Spleen (tissue), 11 donors: ENCODE results near the gene RBM26. TPM values are rescaled to one million over a fixed set of nuclear protein-coding genes. Genes with fewer than 3 reads are reported as not detected.
A peak's percentile ranks its signal among the peaks of the same experiment; 100 is the strongest.

Source experiments
- DNase-seq: peaks from one replicate; pipeline ENCODE4 v3.0.0-alpha.2; 2020
- H3K27ac ChIP-seq, 8 donors: fragments of 200-600 bp; sonication (generic) in 7 of 8; 1 replicate in 4 of 8; 2 replicates in 4 of 8; pipeline versions ENCODE4 v1.5.0 to v1.8.0; 2016 to 2021; ENCODE audit warnings: inconsistent platforms in 4 of 8, mild to moderate bottlenecking in 4 of 8, moderate library complexity in 1 of 8
- H3K27me3 ChIP-seq, 7 donors: fragments of 200-600 bp; sonication (generic) in 6 of 7; replicated peaks in 1 of 7; 1 replicate in 4 of 7; 2 replicates in 3 of 7; pipeline versions ENCODE4 v1.5.0 to v1.8.0; 2016 to 2021; ENCODE audit warnings: inconsistent platforms in 3 of 7, mild to moderate bottlenecking in 1 of 7
- H3K36me3 ChIP-seq, 6 donors: fragments of 200-600 bp; sonication (generic) in 5 of 6; 1 replicate in 4 of 6; 2 replicates in 2 of 6; pipeline versions ENCODE4 v1.5.0 to v1.8.0; 2016 to 2021; ENCODE audit warnings: inconsistent platforms in 2 of 6
- H3K4me1 ChIP-seq, 6 donors: fragments of 200-600 bp; sonication (generic) in 5 of 6; 1 replicate in 3 of 6; 2 replicates in 3 of 6; pipeline versions ENCODE4 v1.5.0 to v1.8.0; 2016 to 2021; ENCODE audit warnings: inconsistent platforms in 3 of 6
- H3K4me3 ChIP-seq, 8 donors: fragments of 200-600 bp; sonication (generic) in 7 of 8; 1 replicate in 4 of 8; 2 replicates in 4 of 8; pipeline versions ENCODE4 v1.5.0 to v1.8.0; 2016 to 2021; ENCODE audit warnings: inconsistent platforms in 4 of 8, mild to moderate bottlenecking in 4 of 8, moderate library complexity in 2 of 8
- H3K9me3 ChIP-seq, 8 donors: fragments of 200-600 bp; sonication (generic) in 7 of 8; 1 replicate in 4 of 8; 2 replicates in 4 of 8; pipeline versions ENCODE4 v1.5.0 to v1.8.0; 2016 to 2021; ENCODE audit warnings: inconsistent platforms in 4 of 8
- POLR2A ChIP-seq, 3 donors: fragments of 450-650 bp; IDR thresholded peaks; one replicate each; pipeline ENCODE4 v1.5.1; 2017; ENCODE audit warnings: antibody characterized with exemption in 3 of 3, mild to moderate bottlenecking in 1 of 3
- POLR2AphosphoS5 ChIP-seq, 3 donors: sonication (generic); formaldehyde crosslinking; IDR thresholded peaks; one replicate each; pipeline ENCODE4 v1.5.1; 2017; ENCODE audit warnings: antibody characterized with exemption in 3 of 3
- WGBS, 5 donors: extraction: QIAGEN DNeasy Blood & Tissue Kit in 3 of 5; methylation state at CpG; one replicate each; pipeline versions ENCODE4 v1.1.5 to v1.1.7; 2013 to 2018; 5-methylcytosine and 5-hydroxymethylcytosine counted together
- intact Hi-C: fragments of 100-400 bp; cut with DNase I; formaldehyde crosslinking; loops from one replicate; pipeline ENCODE4 v1.15.0; 2023; ENCODE audit warnings: low total_unique reads
- polyA plus RNA-seq, 3 donors: library from polyadenylated mRNA; stranded (reverse); fragments of 200-250 nt; gene quantifications; one replicate each; pipeline ENCODE4 v1.2.1, GENCODE V29; 2013
- total RNA-seq, 7 donors: library from RNA; depleted of rRNA in 3 of 7; stranded (reverse); fragments of >200 nt in 3 of 7; fragmentation: NEBNext Ultra II Directional in 4 of 7; extraction: Animal tissue kit (Norgen Biotek cat#: 25700) in 4 of 7; gene quantifications; one replicate each; pipeline versions ENCODE4 v1.1.0 to v1.2.1, GENCODE V29; 2016 to 2021
- TF ChIP-seq, protein P1 (sequence below), 11 experiments: fragments of 200-600 bp in 7 of 11; fragments of 450-650 bp in 4 of 11; sonication (generic) in 4 of 11; IDR thresholded peaks in 8 of 11; conservative IDR thresholded peaks in 3 of 11; 1 replicate in 7 of 11; 2 replicates in 4 of 11; pipeline versions ENCODE4 v1.4.0 to v1.8.0; 2016 to 2021; ENCODE audit warnings: antibody characterized with exemption in 11 of 11, inconsistent platforms in 4 of 11, mild to moderate bottlenecking in 1 of 11
- donor health status: healthy with polysubstance abuse.
- donor health status: DM: no; HTN: no; CAD: no; lungs with moderate emphysema.
- donor health status: DM: no; HTN: no; CAD: no.
- donor health status: Bipolar disorder and iron deficiency.
- donor health status: healthy.
- donor health status: DM: no; HTN: no; CAD: no.
- donor health status: DM: yes; HTN: yes; CAD: no.

RBM26 gene
- total and polyA plus RNA-seq, 10 donors, result 25.6 to 87.6 (median 63.6) TPM

DNA sequence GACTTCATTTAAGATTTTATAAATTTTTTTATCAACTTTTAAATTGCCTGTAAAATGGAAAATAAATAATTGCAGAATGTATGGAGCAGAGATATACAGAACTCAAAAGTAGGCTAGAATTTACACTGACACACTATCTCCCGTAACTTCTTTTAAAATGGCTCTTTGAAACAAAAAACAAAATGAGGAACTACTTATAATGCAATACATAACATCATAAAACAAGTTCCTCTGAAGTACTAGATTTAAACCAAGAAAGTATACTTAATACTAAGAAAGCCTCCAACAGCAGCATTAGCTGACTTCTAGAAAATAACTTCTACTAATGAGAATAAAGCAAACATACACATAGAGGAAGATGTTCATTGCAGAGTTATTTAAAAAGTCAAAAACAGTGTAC, 17.0 kb downstream of the RBM26 start:
- H3K36me3 ChIP-seq, result peaks cover 0 to 3% (median 0%) of the 10 kb centered on the region in 6 donors
- no peaks in the 10 kb centered on the region for H3K9me3 ChIP-seq
- no peak for DNase-seq
- TF ChIP-seq POLR2A (IDR thresholded peaks at IDR 0.05) (no peak), POLR2AphosphoS5 (IDR thresholded peaks at IDR 0.05) (no peak)
- TF ChIP-seq, protein P1, sequence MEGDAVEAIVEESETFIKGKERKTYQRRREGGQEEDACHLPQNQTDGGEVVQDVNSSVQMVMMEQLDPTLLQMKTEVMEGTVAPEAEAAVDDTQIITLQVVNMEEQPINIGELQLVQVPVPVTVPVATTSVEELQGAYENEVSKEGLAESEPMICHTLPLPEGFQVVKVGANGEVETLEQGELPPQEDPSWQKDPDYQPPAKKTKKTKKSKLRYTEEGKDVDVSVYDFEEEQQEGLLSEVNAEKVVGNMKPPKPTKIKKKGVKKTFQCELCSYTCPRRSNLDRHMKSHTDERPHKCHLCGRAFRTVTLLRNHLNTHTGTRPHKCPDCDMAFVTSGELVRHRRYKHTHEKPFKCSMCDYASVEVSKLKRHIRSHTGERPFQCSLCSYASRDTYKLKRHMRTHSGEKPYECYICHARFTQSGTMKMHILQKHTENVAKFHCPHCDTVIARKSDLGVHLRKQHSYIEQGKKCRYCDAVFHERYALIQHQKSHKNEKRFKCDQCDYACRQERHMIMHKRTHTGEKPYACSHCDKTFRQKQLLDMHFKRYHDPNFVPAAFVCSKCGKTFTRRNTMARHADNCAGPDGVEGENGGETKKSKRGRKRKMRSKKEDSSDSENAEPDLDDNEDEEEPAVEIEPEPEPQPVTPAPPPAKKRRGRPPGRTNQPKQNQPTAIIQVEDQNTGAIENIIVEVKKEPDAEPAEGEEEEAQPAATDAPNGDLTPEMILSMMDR (IDR thresholded peaks at IDR 0.05 in 8 of 11, conservative IDR thresholded peaks at IDR 0.05 in 3 of 11), result no peak
- peaks cover 33 to 96% (median 77%) of the 10 kb centered on the region in 6 donors for H3K4me1 ChIP-seq
- H3K27me3 ChIP-seq, result no peaks in the 10 kb centered on the region
- H3K27ac ChIP-seq, result peak overlapping the region in 2 of 8 donors; percentile 2 to 3
- H3K4me3 ChIP-seq, result no peak overlapping the region
- WGBS, 5 donors, result 46 to 71% (median 51%) methylated on average over 1 of the region's 1 CpG
- intact Hi-C loops, result no loop called here

DNA sequence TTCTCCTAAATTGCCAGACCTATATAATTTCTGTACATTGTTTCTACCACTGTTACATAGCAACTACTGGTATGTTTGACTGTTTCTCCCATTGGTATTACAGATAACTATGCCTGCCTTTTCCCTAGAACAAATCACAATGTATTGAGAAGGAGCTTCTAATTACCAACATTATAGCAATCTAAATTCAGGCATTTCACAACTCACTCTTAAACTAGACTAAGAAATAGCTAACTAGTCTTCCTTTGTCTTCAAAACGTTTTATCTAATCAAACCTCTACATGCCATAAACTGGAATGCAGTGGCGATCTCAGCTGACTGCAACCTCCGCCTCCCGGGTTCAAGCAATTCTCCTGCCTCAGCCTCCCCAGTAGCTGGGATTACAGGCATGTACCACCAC, 18.2 kb downstream of the RBM26 start:
- DNase-seq, result no peak
- H3K27ac ChIP-seq, result no peak overlapping the region
- no peak for TF ChIP-seq POLR2AphosphoS5 (IDR thresholded peaks at IDR 0.05)
- TF ChIP-seq, protein P1 (IDR thresholded peaks at IDR 0.05 in 8 of 11, conservative IDR thresholded peaks at IDR 0.05 in 3 of 11), result no peak
- no peak for TF ChIP-seq POLR2A (IDR thresholded peaks at IDR 0.05)
- no peaks in the 10 kb centered on the region for H3K27me3 ChIP-seq
- peaks cover 27 to 96% (median 77%) of the 10 kb centered on the region in 6 donors for H3K4me1 ChIP-seq
- H3K36me3 ChIP-seq, result peaks cover 0 to 3% (median 0%) of the 10 kb centered on the region in 6 donors
- intact Hi-C loops, result no loop called here
- no peak overlapping the region for H3K4me3 ChIP-seq
- no peaks in the 10 kb centered on the region for H3K9me3 ChIP-seq
- WGBS, 5 donors, result 90 to 95% (median 93%) methylated on average over 4 of the region's 4 CpGs

GRCh38 chr13:79386125-79386826, 19.8 kb downstream of the RBM26 start:
- Histone ChIP-seq H3K27ac (peak overlapping the region in 2 of 8 donors; percentile 14 to 27), H3K4me1 (peaks cover 32 to 100% (median 81%) of the 10 kb centered on the region in 6 donors), H3K4me3 (no peak overlapping the region), H3K9me3 (no peaks in the 10 kb centered on the region), H3K27me3 (no peaks in the 10 kb centered on the region), H3K36me3 (peaks cover 0 to 3% (median 0%) of the 10 kb centered on the region in 6 donors)
- 74 to 86% (median 82%) methylated on average over 1 of the region's 1 CpG for WGBS, 5 donors
- intact Hi-C loops, result no loop called here
- TF ChIP-seq, protein P1 (IDR thresholded peaks at IDR 0.05 in 8 of 11, conservative IDR thresholded peaks at IDR 0.05 in 3 of 11), result no peak
- no peak for TF ChIP-seq POLR2A (IDR thresholded peaks at IDR 0.05)
- no peak for TF ChIP-seq POLR2AphosphoS5 (IDR thresholded peaks at IDR 0.05)
- DNase-seq, result no peak

DNA sequence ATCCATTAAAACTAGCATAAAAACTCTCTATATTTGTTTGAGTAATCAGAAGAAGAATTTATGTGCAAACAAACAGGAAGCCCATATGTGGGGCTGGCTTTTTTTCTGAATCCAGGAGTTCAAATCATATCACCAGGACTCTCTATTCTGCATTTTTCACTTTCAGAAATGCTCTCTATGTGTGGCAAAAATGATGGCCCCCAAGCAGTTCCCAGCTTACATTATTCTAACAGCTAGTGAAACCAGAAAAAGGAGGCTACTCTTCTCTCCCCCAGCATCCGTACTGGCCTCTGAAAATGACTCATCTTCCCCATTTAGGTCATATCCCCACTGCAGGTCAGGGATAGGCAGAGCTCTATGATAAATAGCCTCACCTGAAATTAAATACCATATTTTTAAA, 20.4 kb downstream of the RBM26 start:
- intact Hi-C loops, result no loop called here
- TF ChIP-seq POLR2AphosphoS5 (IDR thresholded peaks at IDR 0.05) (no peak), POLR2A (IDR thresholded peaks at IDR 0.05) (no peak)
- TF ChIP-seq, protein P1 (IDR thresholded peaks at IDR 0.05 in 8 of 11, conservative IDR thresholded peaks at IDR 0.05 in 3 of 11), result no peak
- Histone ChIP-seq H3K27me3 (no peaks in the 10 kb centered on the region), H3K4me1 (peaks cover 28 to 100% (median 76%) of the 10 kb centered on the region in 6 donors), H3K36me3 (no peaks in the 10 kb centered on the region), H3K9me3 (no peaks in the 10 kb centered on the region), H3K27ac (peak overlapping the region in 2 of 8 donors; percentile 14 to 27), H3K4me3 (no peak overlapping the region)
- WGBS, 5 donors, result 23 to 35% (median 25%) methylated on average over 1 of the region's 1 CpG
- no peak for DNase-seq
